ENCODE results near the gene FAM193A.

FAM193A gene

GRCh38 chr4:2714918-2715317 lies 178.5 kb downstream of the FAM193A start:
- TF ChIP-seq, protein P1, sequence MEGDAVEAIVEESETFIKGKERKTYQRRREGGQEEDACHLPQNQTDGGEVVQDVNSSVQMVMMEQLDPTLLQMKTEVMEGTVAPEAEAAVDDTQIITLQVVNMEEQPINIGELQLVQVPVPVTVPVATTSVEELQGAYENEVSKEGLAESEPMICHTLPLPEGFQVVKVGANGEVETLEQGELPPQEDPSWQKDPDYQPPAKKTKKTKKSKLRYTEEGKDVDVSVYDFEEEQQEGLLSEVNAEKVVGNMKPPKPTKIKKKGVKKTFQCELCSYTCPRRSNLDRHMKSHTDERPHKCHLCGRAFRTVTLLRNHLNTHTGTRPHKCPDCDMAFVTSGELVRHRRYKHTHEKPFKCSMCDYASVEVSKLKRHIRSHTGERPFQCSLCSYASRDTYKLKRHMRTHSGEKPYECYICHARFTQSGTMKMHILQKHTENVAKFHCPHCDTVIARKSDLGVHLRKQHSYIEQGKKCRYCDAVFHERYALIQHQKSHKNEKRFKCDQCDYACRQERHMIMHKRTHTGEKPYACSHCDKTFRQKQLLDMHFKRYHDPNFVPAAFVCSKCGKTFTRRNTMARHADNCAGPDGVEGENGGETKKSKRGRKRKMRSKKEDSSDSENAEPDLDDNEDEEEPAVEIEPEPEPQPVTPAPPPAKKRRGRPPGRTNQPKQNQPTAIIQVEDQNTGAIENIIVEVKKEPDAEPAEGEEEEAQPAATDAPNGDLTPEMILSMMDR (IDR thresholded peaks at IDR 0.05; ENCODE audit: insufficient read depth, low read length, poor library complexity, severe bottlenecking): no peak
- no peak for TF ChIP-seq EZH2phosphoT487 (conservative IDR thresholded peaks at IDR 0.05; ENCODE audit: low read length)
- Histone ChIP-seq H2AFZ (ENCODE audit: low read depth, low read length, severe bottlenecking) (no peak overlapping the region), H3K79me2 (ENCODE audit: insufficient read depth, low read length) (0 out of 2 replicates have a peak, but pooled peaks cover 5% of the 10 kb centered on the region), H3K27ac (ENCODE audit: low read depth, low read length) (no peak overlapping the region), H4K20me1 (ENCODE audit: low read depth, low read length) (no peaks in the 10 kb centered on the region), H3K9ac (ENCODE audit: low read length) (no peak overlapping the region), H3K36me3 (ENCODE audit: low read length) (peaks cover 8% of the 10 kb centered on the region), H3F3A (ENCODE audit: insufficient read depth) (no peaks in the 10 kb centered on the region; the same call in 1 of the 2 replicates), H3K4me3 (ENCODE audit: insufficient read depth, low read length, poor library complexity, severe bottlenecking) (no peak overlapping the region), H3K9me3 (ENCODE audit: insufficient read depth, low read length) (no peaks in the 10 kb centered on the region), H3K9me2 (replicated peaks; ENCODE audit: insufficient read depth, low read length) (no peaks in the 10 kb centered on the region), H3K27me3 (ENCODE audit: low read length) (no peaks in the 10 kb centered on the region), H3K4me2 (ENCODE audit: low read depth, low read length, poor library complexity, severe bottlenecking) (no peak overlapping the region)

DNA sequence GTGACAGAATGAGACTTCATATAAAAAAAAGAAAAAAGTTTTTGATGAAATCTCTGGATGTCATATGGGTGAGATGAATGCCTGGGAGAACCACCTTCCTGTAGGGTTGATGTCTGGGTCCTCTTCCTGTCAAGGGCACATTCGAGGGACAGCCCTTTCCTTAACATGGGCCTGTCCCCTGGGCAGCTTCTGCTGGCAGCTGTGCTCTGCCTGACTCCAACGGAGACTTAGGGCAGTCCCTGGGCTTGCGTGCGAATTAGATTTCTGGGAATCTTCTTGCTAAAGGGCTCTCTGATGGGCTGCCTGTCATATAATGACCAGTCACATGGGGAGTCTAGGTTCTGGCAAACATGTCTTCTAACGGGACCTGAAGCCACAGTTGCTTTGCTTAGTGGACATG lies 179.0 kb downstream of the FAM193A start:
- Histone ChIP-seq H3K9me3 (ENCODE audit: insufficient read depth, low read length) (no peaks in the 10 kb centered on the region), H3K79me2 (ENCODE audit: insufficient read depth, low read length) (0 out of 2 replicates have a peak, but pooled peaks cover 5% of the 10 kb centered on the region), H3K4me3 (ENCODE audit: insufficient read depth, low read length, poor library complexity, severe bottlenecking) (no peak overlapping the region), H3K9me2 (replicated peaks; ENCODE audit: insufficient read depth, low read length) (no peaks in the 10 kb centered on the region), H4K20me1 (ENCODE audit: low read depth, low read length) (no peaks in the 10 kb centered on the region), H2AFZ (ENCODE audit: low read depth, low read length, severe bottlenecking) (no peak overlapping the region), H3K36me3 (ENCODE audit: low read length) (peaks cover 8% of the 10 kb centered on the region), H3K27ac (ENCODE audit: low read depth, low read length) (no peak overlapping the region), H3F3A (ENCODE audit: insufficient read depth) (no peaks in the 10 kb centered on the region; the same call in 1 of the 2 replicates), H3K4me2 (ENCODE audit: low read depth, low read length, poor library complexity, severe bottlenecking) (no peak overlapping the region), H3K27me3 (ENCODE audit: low read length) (no peaks in the 10 kb centered on the region), H3K9ac (ENCODE audit: low read length) (no peak overlapping the region)
- TF ChIP-seq, protein P1 (IDR thresholded peaks at IDR 0.05; ENCODE audit: insufficient read depth, low read length, poor library complexity, severe bottlenecking): no peak
- no peak for TF ChIP-seq EZH2phosphoT487 (conservative IDR thresholded peaks at IDR 0.05; ENCODE audit: low read length)

- Histone ChIP-seq H3K4me3 (ENCODE audit: insufficient read depth, low read length, poor library complexity, severe bottlenecking) (no peak overlapping the region), H3K4me2 (ENCODE audit: low read depth, low read length, poor library complexity, severe bottlenecking) (no peak overlapping the region), H3F3A (ENCODE audit: insufficient read depth) (no peaks in the 10 kb centered on the region; the same call in 1 of the 2 replicates), H3K9ac (ENCODE audit: low read length) (no peak overlapping the region), H3K36me3 (ENCODE audit: low read length) (peaks cover 8% of the 10 kb centered on the region), H3K9me2 (replicated peaks; ENCODE audit: insufficient read depth, low read length) (no peaks in the 10 kb centered on the region), H4K20me1 (ENCODE audit: low read depth, low read length) (no peaks in the 10 kb centered on the region), H3K9me3 (ENCODE audit: insufficient read depth, low read length) (no peaks in the 10 kb centered on the region), H2AFZ (ENCODE audit: low read depth, low read length, severe bottlenecking) (no peak overlapping the region), H3K27ac (ENCODE audit: low read depth, low read length) (no peak overlapping the region), H3K79me2 (ENCODE audit: insufficient read depth, low read length) (0 out of 2 replicates have a peak, but pooled peaks cover 5% of the 10 kb centered on the region), H3K27me3 (ENCODE audit: low read length) (no peaks in the 10 kb centered on the region)
- TF ChIP-seq, protein P1 (IDR thresholded peaks at IDR 0.05; ENCODE audit: insufficient read depth, low read length, poor library complexity, severe bottlenecking): no peak
- TF ChIP-seq EZH2phosphoT487 (conservative IDR thresholded peaks at IDR 0.05; ENCODE audit: low read length): no peak
Observed at GRCh38 chr4:2716236-2716635, 179.8 kb downstream of the FAM193A start.

Data from SU-DHL-6 (cell line).